HPDE6-E6E7 (cell line): Measurements from ENCODE around the gene TCOF1.

Experiments
- DNase-seq: peaks from one replicate; pipeline ENCODE4 v3.0.0; 2011; ENCODE audit warnings: missing footprints; ENCODE audit errors: extremely low spot score

TCOF1 gene

GRCh38 chr5:150389531-150390266 is 32.2 kb downstream of the TCOF1 start:
- no peak for DNase-seq

DNA sequence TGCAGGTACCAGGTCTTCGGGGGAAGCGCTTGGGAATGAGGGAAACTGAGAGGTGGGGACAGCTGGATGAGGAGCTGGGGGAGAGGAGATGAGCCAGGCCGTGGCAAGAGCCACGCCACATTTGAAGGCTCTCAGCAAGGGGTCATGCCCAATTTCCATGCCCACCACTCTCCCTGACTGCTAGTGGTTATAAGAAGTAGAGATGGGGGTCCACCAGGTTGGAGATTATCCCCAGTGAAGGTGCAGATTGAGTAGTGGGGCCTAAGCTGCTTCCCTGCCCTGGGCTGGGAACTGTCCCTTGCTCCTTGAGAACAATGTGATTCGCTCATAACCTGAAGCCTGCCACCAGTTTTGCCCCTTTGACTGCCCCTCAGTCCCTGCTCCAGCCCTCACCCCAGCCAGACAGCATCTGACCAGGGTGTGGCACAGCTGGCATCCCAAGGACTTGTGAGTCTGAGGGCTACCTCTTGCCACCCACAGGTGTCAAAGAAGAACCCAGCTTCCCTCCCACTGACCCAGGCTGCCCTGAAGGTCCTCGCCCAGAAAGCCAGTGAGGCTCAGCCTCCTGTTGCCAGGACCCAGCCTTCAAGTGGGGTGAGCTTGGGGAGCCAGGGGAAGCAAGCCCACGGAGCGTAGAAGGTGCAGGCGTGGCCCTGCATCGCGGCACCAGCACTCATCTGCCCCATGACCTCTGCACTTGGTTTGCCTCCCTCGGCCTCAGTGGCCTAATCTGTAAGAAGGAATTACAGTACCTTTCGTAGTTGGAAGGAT is 33.8 kb downstream of the TCOF1 start:
- DNase-seq, result no peak

GRCh38 chr5:150391986-150392385 is 34.5 kb downstream of the TCOF1 start:
- no peak for DNase-seq

DNA sequence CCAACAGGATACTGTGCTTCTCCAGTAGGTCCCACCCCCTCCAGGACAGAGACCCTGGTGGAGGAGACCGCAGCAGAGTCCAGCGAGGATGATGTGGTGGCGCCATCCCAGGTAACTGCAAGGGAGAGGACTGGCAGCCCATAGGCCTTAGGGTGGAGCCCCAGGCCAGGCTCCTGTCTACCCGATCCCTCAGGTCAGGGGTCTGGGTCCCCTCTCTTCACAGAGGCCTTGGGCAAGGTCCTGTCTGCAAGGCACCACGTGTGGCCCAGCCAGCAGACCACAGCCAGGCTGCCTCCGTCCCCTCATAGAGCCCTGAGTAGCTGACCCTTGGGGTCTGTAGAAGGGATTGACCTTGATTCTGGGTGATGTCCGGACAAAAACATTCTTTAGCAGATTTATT is 35.2 kb downstream of the TCOF1 start:
- DNase-seq, result no peak

GRCh38 chr5:150393096-150393645 is 35.7 kb downstream of the TCOF1 start:
- DNase-seq, result no peak

- no peak for DNase-seq
Observed at GRCh38 chr5:150394131-150394530, 36.6 kb downstream of the TCOF1 start.

- DNase-seq, result no peak
Observed at GRCh38 chr5:150394912-150395687, 37.6 kb downstream of the TCOF1 start.

DNA sequence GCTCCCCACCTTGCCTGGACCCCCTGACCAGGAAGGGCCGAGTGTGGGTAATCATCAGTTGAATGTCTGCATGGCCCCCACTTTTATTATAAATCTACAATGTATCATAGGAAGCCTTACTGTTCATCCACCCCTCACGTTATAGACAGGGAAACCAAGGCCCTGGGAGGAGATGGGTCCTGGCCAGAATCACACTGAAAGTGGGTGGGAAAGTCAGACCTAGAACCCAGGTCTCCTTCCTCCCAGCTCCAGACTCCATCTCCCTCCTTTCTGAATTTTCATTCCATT is 38.1 kb downstream of the TCOF1 start:
- DNase-seq, result no peak

DNA sequence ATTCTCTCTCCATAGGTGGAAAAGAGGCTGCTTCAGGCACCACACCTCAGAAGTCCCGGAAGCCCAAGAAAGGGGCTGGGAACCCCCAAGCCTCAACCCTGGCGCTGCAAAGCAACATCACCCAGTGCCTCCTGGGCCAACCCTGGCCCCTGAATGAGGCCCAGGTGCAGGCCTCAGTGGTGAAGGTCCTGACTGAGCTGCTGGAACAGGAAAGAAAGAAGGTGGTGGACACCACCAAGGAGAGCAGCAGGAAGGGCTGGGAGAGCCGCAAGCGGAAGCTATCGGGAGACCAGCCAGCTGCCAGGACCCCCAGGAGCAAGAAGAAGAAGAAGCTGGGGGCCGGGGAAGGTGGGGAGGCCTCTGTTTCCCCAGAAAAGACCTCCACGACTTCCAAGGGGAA is 38.8 kb downstream of the TCOF1 start:
- no peak for DNase-seq

GRCh38 chr5:150397146-150397781 is 39.8 kb downstream of the TCOF1 start:
- DNase-seq, result no peak

DNA sequence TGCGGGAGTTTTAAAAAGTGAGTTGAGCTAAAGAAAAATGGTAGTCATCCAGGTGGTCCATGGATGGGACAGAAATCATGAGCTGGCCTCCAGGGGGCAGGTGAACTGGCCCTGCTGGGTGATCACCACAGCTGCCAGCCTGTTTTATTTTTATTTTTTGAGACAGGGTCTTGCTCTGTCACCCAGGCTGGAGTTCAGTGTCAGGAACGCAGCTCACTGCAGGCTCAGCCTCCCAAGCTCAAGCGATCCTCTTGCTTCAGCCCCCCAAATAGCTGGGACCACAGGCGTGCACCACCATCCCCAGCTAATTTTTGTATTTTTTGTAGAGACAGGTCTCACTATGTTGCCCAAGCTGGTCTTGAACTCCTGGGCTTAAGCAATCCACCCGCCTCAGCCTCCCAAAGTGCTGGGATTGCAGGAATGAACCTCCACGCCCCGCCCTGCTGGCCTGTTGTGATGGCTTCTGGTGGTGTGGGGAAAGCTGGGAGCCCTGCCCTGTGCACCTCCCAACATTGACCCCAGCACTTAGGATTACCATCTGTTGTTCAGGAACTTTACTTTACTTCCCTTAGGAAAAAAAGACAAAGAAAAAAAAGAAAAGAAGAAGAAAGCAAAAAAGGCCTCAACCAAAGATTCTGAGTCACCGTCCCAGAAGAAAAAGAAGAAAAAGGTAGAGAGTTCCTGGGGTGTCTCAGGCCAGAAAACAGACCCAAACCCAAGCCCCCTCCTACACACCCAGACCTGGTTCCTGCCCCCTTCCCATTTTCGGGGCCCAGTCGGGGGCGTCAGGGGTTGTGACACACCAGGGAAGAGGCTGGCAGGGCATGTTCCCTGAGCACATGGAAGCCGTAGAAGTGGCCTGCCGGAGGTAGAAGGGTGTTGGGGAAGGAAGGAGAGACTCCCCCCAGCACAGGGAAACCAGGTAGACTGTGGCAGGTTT is 40.6 kb downstream of the TCOF1 start:
- no peak for DNase-seq

DNA sequence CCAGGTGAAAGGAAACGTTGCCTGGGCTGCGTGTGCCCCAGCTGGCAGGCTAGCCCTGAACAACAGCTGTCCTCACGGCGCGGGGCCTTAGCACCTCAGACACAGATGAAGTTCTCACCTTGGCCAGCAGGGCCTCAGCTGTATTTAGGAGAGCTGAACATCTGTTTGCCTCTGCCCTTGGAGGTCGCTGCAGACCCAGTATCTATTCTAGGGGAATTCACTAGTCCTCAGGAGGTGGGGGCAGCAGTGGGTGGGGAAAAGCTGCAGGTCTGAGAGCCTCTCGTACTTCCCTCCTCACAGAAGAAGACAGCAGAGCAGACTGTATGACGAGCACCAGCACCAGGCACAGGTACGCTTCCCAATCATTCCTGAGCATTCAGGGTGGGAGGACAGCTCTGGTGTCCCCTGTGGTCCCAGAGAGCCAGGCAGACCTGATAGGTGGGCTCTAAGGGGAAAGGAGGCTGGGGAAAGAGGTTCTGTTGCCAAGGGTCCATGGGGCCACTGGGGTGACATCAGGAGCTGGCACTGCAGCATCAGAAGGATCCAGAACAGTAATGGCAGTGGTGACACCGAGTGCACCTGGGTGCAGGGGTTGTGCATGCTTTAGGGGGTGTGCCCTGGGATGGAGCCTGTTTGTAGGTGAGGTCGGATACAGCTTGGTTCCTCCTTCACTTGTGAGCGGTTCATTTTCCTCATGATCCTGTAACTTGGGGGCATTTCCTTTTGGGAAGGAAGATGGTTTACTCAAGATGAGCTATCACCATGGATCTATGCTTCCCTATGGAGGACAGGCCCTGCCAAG is 41.4 kb downstream of the TCOF1 start:
- DNase-seq, result no peak

DNA sequence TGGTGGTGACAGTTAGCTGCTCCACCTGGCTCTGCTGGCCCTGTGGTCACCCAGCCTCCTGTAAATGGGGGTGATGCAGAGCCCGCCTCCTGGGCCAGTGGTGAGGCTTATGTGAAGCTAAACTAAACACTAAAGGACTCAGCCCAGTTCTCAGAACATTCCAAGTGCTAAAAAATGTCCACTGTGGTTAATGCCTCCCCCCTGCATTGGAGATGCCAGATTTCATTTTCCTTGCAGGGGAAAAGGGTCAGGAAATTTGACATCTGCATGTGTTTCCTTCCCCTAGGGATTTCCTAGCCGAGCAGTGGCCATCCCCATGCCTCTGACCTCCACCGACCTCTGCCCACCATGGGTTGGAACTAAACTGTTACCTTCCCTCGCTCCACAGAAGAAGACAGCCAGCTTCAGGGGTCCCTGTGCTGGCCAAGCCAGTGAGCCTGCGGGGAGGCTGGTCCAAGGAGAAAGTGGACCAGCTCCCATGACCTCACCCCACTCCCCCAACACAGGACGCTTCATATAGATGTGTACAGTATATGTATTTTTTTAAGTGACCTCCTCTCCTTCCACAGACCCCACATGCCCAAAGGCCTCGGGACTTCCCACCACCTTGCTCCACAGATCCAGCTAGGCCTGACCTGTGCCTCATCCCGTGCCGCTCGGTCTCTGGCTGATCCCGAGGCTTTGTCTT is 42.2 kb downstream of the TCOF1 start:
- DNase-seq, result no peak

DNA sequence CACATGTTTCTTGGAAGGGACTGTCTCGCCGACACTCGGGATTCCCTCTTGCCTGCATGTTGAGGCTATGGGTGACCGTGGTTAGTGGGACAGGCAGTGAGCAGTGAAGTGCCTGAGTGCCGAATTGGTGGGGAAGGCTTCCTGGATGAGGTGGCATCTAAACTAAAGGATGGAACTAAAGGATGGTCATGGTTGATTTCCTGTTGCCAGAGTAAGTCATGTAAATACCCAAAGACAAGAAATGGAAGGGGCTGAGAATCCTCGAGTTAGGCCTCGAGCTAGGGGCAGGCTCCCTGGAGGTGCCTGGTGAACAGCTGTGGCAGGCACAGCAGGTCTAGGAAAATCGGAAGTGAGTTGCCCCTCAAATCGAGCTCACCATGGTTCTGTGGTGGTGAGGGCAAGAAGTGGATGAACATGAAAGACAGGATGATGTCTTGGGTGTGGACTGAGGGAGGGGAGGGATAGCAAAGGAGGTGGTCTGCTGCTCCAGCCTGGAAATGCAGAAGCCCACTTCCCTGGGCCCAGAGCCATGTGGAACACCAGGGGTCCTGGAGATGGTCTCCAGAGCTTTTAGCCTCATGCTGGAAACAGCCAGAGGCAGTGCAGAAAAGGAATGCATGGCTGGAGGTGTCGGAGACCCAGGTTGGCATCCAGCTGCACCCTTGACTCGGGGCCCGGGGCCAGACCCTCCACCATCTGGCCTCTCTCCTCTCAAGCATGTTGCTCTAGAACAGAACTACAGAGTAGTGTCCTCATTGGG is 43.0 kb downstream of the TCOF1 start:
- DNase-seq, result no peak

- no peak for DNase-seq
Observed at GRCh38 chr5:150401076-150401375, 43.5 kb downstream of the TCOF1 start.

DNA sequence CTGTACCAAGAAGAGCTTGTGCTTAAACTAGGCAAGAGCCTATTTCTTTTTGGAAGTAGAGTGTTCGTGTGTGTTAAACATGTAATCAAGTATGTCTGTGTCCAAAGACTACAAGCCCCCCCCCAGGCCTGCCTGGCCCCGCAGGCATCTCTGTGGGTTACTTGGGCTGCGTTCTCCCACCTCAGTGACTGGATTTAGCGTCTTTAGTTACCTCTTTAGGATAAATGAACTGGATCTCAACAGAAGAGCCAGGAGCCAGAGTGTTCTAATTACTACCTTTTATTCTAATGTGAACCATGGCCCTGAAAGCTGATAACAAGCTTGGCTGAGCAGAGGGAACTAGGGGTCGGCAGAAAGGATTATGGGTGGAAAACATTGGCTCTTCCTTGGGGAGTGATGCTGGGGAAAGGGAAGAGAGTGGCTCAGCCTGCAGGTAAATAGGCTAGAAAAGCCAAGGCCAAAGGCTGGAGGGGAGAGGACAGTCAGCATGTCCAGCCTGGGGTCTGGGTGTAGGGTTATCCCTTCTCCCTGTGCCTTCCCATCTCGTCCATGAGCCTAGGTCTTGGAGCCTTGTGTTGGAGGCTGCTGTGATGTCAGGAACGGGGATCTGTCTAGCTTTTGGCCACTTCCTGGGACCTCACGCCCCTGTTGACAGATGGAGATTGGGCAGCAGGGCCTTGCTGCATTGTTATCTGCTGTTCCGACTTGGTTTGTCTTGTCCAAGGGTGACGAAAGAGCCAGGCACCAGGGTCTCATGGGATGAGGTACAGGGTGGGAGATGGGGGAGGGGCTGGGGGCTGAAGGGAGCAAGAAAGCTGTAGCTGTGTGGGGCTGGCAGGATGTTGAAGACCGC is 44.1 kb downstream of the TCOF1 start:
- DNase-seq, result no peak

DNA sequence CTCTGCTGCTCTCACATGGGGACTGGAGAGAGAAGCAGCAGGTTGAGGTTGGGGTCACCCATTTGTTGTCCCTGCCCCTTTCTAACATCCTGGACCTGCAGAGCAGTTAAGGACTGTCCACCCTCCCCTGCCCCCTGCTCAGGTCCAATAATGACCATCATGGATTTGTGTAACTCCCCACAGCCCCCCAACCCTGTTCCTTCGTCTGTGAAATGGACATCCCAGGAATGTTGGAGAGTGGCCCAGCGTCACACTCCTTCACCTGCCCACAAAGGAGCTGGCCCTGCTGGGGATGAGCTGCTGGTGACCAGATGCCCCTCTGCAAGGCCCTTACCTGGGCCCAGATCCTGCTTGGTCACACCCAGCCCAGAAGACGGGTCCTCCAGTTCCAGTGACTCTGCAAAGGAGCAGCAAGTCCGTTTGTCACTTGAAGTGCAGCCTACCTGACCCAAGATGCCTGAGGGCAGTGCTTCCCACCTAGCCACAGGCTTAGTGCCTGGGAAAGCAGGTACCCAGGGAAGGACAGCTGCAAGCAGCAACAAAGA is 44.8 kb downstream of the TCOF1 start:
- DNase-seq, result no peak

- DNase-seq, result no peak
Observed at GRCh38 chr5:150402901-150403342, 45.4 kb downstream of the TCOF1 start.
